Panc1 (cell line): Measurements from ENCODE around the gene CEP128. TPM values are rescaled to one million over a fixed set of nuclear protein-coding genes. Genes with fewer than 3 reads are reported as not detected.

Experiments
- ATAC-seq: fragments of 200-7000 bp; cut with Tn5 transposase; 2 replicates; pipeline ENCODE4 v1.9.1; 2020; ENCODE audit warnings: mild to moderate bottlenecking, moderate library complexity
- BruUV-seq: library from RNA; stranded (reverse); fragments of 400-500 nt; replicated peaks from 2 replicates; lab custom pipeline; 2021; lab: Mats Ljungman, UMichigan
- CTCF ChIA-PET: fragments of 300-600 bp; sonication (Branson Sonifier 250); formaldehyde crosslinking; loops from one replicate; lab custom pipeline; 2022; ENCODE audit warnings: antibody characterized with exemption; lab: Charles Lee
- POLR2A ChIA-PET: fragments of 300-600 bp; sonication (Branson Sonifier 250); formaldehyde crosslinking; loops from one replicate; lab custom pipeline; 2022; ENCODE audit warnings: antibody characterized with exemption; lab: Charles Lee
- DNase-seq: peaks from one replicate; pipeline ENCODE4 v3.0.0-alpha.2; 2010; ENCODE audit warnings: low read depth, low spot score
- H3K27ac ChIP-seq: 2 replicates; pipeline ENCODE4 v1.5.1; 2011; ENCODE audit warnings: mild to moderate bottlenecking, low read length, inconsistent platforms
- H3K27me3 ChIP-seq: fragments of 200-500 bp; sonication (Bioruptor generic); 2 replicates; pipeline ENCODE4 v1.6.0; 2014; ENCODE audit warnings: low read length, inconsistent platforms; ENCODE audit not compliant: control insufficient read depth, insufficient read depth
- H3K36me3 ChIP-seq: fragments of 200-500 bp; sonication (Bioruptor generic); 2 replicates; pipeline ENCODE4 v1.5.1; 2014; ENCODE audit warnings: inconsistent platforms, mild to moderate bottlenecking, low read length, moderate library complexity; ENCODE audit not compliant: control insufficient read depth, insufficient read depth
- H3K4me1 ChIP-seq: 2 replicates; pipeline ENCODE4 v1.5.1; 2011; ENCODE audit warnings: inconsistent platforms, mild to moderate bottlenecking, low read length, moderate library complexity; ENCODE audit not compliant: control insufficient read depth, insufficient read depth
- H3K4me3 ChIP-seq, 2 experiments: 2 replicates each; pipeline ENCODE4 v1.5.1; 2011 to 2012; ENCODE audit warnings: low read depth in 2 of 2, low read length in 2 of 2, mild to moderate bottlenecking in 2 of 2, inconsistent platforms in 1 of 2, moderate library complexity in 1 of 2
- H3K9me3 ChIP-seq: fragments of 200-500 bp; sonication (Bioruptor generic); 2 replicates; pipeline ENCODE4 v1.5.1; 2014; ENCODE audit warnings: low read depth, mild to moderate bottlenecking, inconsistent platforms, low read length, moderate library complexity; ENCODE audit not compliant: control insufficient read depth, insufficient read depth
- POLR2AphosphoS5 ChIP-seq: IDR thresholded peaks from 2 replicates; pipeline ENCODE4 v1.6.1; 2012; ENCODE audit warnings: mild to moderate bottlenecking, low read depth, low read length, moderate library complexity
- SIN3A ChIP-seq: IDR thresholded peaks from 2 replicates; pipeline ENCODE4 v1.6.1; 2012; ENCODE audit warnings: low read depth, mild to moderate bottlenecking, low read length, moderate library complexity, borderline replicate concordance; ENCODE audit not compliant: insufficient read depth
- TCF7L2 ChIP-seq: IDR thresholded peaks from 2 replicates; pipeline ENCODE4 v1.6.1; 2011; ENCODE audit warnings: mild to moderate bottlenecking, low read depth, low read length, inconsistent platforms
- in situ Hi-C: cut with HindIII; loops from 2 replicates; pipeline ENCODE4 v1.10.0; 2016; ENCODE audit warnings: low sequenced_read_pairs, low pct_unique_long_range_greater_than_20kb
- intact Hi-C: fragments of 100-400 bp; cut with micrococcal nuclease; formaldehyde crosslinking; loops from one replicate; pipeline ENCODE4 v1.10.0; 2022; ENCODE audit not compliant: unreplicated experiment
- total RNA-seq: library from RNA; stranded (reverse); gene quantifications from one replicate; pipeline ENCODE4 v1.2.1, GENCODE V29; 2021; ENCODE audit not compliant: unreplicated experiment
- TF ChIP-seq, protein P1 (sequence below), 2 experiments: IDR thresholded peaks; 2 replicates each; pipeline ENCODE4 v1.6.1; 2011 to 2012; ENCODE audit warnings: low read depth in 2 of 2, control low read depth in 1 of 2, low read length in 1 of 2, mild to moderate bottlenecking in 1 of 2, moderate library complexity in 1 of 2; ENCODE audit not compliant: insufficient read depth in 1 of 2
- TF ChIP-seq, protein P2 (sequence below): fragments of 450-650 bp; IDR thresholded peaks from 2 replicates; pipeline ENCODE4 v1.5.1; 2017; ENCODE audit warnings: mild to moderate bottlenecking

Gene CEP128
- total RNA-seq, 1 experiment from 2014 or later, result 9.3 TPM

- Histone ChIP-seq H3K36me3 (no peaks in the 10 kb centered on the region), H3K27ac (no peak overlapping the region), H3K9me3 (no peaks in the 10 kb centered on the region), H3K4me1 (no peaks in the 10 kb centered on the region), H3K4me3 (no peak overlapping the region), H3K27me3 (no peaks in the 10 kb centered on the region)
- TF ChIP-seq SIN3A, result no peak
- TF ChIP-seq, protein P1, sequence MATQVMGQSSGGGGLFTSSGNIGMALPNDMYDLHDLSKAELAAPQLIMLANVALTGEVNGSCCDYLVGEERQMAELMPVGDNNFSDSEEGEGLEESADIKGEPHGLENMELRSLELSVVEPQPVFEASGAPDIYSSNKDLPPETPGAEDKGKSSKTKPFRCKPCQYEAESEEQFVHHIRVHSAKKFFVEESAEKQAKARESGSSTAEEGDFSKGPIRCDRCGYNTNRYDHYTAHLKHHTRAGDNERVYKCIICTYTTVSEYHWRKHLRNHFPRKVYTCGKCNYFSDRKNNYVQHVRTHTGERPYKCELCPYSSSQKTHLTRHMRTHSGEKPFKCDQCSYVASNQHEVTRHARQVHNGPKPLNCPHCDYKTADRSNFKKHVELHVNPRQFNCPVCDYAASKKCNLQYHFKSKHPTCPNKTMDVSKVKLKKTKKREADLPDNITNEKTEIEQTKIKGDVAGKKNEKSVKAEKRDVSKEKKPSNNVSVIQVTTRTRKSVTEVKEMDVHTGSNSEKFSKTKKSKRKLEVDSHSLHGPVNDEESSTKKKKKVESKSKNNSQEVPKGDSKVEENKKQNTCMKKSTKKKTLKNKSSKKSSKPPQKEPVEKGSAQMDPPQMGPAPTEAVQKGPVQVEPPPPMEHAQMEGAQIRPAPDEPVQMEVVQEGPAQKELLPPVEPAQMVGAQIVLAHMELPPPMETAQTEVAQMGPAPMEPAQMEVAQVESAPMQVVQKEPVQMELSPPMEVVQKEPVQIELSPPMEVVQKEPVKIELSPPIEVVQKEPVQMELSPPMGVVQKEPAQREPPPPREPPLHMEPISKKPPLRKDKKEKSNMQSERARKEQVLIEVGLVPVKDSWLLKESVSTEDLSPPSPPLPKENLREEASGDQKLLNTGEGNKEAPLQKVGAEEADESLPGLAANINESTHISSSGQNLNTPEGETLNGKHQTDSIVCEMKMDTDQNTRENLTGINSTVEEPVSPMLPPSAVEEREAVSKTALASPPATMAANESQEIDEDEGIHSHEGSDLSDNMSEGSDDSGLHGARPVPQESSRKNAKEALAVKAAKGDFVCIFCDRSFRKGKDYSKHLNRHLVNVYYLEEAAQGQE (IDR thresholded peaks at IDR 0.05; ENCODE audit: insufficient read depth in 1 of 2, low read depth in 2 of 2, low read length in 1 of 2), result no peak
- no peak for TF ChIP-seq POLR2AphosphoS5
- CTCF ChIA-PET, result no interaction called here
- ATAC-seq (no peak), DNase-seq (no peak)
- BruUV-seq, result no TSS peak
- intact Hi-C loops, result no loop called here
- POLR2A ChIA-PET, result no interaction called here
- in situ Hi-C loops, result no loop called here
Observed at GRCh38 chr14:80762641-80763228, 178.8 kb downstream of the CEP128 start.

DNA sequence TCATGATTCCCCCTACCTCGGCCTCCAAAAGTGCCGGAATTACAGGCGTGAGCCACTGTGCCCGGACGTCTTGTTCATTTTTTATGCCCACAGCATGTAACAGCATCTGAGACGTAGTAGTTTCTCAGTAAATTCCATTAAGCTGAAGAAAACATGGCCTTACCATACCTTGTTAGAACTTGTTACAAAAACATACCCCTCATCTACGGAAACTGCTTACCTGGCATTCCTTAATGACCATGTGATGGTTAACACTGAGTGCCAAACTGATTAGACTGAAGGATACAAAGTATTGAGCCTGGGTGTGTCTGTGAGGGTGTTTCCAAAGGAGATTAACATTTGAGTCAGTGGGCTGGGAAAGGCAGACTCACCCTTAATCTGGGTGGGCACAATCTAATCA is 186.8 kb downstream of the CEP128 start:
- Histone ChIP-seq H3K4me3 (no peak overlapping the region), H3K9me3 (no peaks in the 10 kb centered on the region), H3K27ac (no peak overlapping the region), H3K27me3 (no peaks in the 10 kb centered on the region), H3K4me1 (no peaks in the 10 kb centered on the region), H3K36me3 (no peaks in the 10 kb centered on the region)
- CTCF ChIA-PET, result no interaction called here
- ATAC-seq (no peak), DNase-seq (no peak)
- no TSS peak for BruUV-seq
- in situ Hi-C loops, result no loop called here
- intact Hi-C loops, result no loop called here
- TF ChIP-seq TCF7L2 (no peak), SIN3A (no peak), POLR2AphosphoS5 (no peak)
- TF ChIP-seq, protein P2, sequence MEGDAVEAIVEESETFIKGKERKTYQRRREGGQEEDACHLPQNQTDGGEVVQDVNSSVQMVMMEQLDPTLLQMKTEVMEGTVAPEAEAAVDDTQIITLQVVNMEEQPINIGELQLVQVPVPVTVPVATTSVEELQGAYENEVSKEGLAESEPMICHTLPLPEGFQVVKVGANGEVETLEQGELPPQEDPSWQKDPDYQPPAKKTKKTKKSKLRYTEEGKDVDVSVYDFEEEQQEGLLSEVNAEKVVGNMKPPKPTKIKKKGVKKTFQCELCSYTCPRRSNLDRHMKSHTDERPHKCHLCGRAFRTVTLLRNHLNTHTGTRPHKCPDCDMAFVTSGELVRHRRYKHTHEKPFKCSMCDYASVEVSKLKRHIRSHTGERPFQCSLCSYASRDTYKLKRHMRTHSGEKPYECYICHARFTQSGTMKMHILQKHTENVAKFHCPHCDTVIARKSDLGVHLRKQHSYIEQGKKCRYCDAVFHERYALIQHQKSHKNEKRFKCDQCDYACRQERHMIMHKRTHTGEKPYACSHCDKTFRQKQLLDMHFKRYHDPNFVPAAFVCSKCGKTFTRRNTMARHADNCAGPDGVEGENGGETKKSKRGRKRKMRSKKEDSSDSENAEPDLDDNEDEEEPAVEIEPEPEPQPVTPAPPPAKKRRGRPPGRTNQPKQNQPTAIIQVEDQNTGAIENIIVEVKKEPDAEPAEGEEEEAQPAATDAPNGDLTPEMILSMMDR, result no peak
- TF ChIP-seq, protein P1 (IDR thresholded peaks at IDR 0.05; ENCODE audit: insufficient read depth in 1 of 2, low read depth in 2 of 2, low read length in 1 of 2), result no peak
- POLR2A ChIA-PET, result no interaction called here
